ENCODE data around the gene TMEM151A. TPM values are rescaled to one million over a fixed set of nuclear protein-coding genes. Genes with fewer than 3 reads are reported as not detected.

TMEM151A gene
- total RNA-seq, 1 donor from 2014 or later, result 2.1 TPM

GRCh38 chr11:66314561-66315497 is 23.1 kb downstream of the TMEM151A start:
- Mint-ChIP-seq H3K4me1 (ENCODE audit: unreplicated experiment) (peaks cover 29% of the 10 kb centered on the region), H3K27me3 (peaks cover 3% of the 10 kb centered on the region), H3K9me3 (peaks cover under 1% of the 10 kb centered on the region), H3K36me3 (no peaks in the 10 kb centered on the region), H3K27ac (peak overlapping the region; percentile 40), H3K4me3 (peak overlapping the region; percentile 93)
- no peak for DNase-seq (ENCODE audit: extremely low spot score, unreplicated experiment)
- TF ChIP-seq CTCF (conservative IDR thresholded peaks at IDR 0.05), result no peak

- H3K9me3 Mint-ChIP-seq, result peaks cover 6% of the 10 kb centered on the region
- H3K4me1 Mint-ChIP-seq (ENCODE audit: unreplicated experiment), result peaks cover 29% of the 10 kb centered on the region
- no peaks in the 10 kb centered on the region for H3K36me3 Mint-ChIP-seq
- peak overlapping the region; percentile 74 for H3K4me3 Mint-ChIP-seq
- H3K27ac Mint-ChIP-seq, result peak overlapping the region; percentile 40
- H3K27me3 Mint-ChIP-seq, result peaks cover 3% of the 10 kb centered on the region
- DNase-seq (ENCODE audit: extremely low spot score, unreplicated experiment), result no peak
- TF ChIP-seq CTCF (conservative IDR thresholded peaks at IDR 0.05), result no peak
Measured at GRCh38 chr11:66315498-66315885, 23.8 kb downstream of the TMEM151A start.

GRCh38 chr11:66315921-66316811 is 24.5 kb downstream of the TMEM151A start:
- H3K36me3 Mint-ChIP-seq, result no peaks in the 10 kb centered on the region
- H3K27ac Mint-ChIP-seq, result peak overlapping the region; percentile 40
- DNase-seq (ENCODE audit: extremely low spot score, unreplicated experiment), result no peak
- peaks cover 3% of the 10 kb centered on the region for H3K27me3 Mint-ChIP-seq
- H3K4me1 Mint-ChIP-seq (ENCODE audit: unreplicated experiment), result peaks cover 29% of the 10 kb centered on the region
- TF ChIP-seq CTCF (conservative IDR thresholded peaks at IDR 0.05), result no peak
- H3K9me3 Mint-ChIP-seq, result peaks cover 6% of the 10 kb centered on the region
- peak overlapping the region; percentile 46 for H3K4me3 Mint-ChIP-seq

GRCh38 chr11:66316849-66317251 is 25.2 kb downstream of the TMEM151A start, which contains the start of gene CD248:
TSS of gene CD248 (minus strand) at chr11:66317044. CDS start at chr11:66317027, 17 bp downstream.
- peaks cover 3% of the 10 kb centered on the region for H3K27me3 Mint-ChIP-seq
- DNase-seq (ENCODE audit: extremely low spot score, unreplicated experiment), result no peak
- no peak for TF ChIP-seq CTCF (conservative IDR thresholded peaks at IDR 0.05)
- H3K4me3 Mint-ChIP-seq, result peak within 1 kb of the TSS; percentile 78
- H3K9me3 Mint-ChIP-seq, result peaks cover 6% of the 10 kb centered on the region
- H3K36me3 Mint-ChIP-seq, result no peaks in the 10 kb centered on the region
- peak within 1 kb of the TSS; percentile 62 for H3K27ac Mint-ChIP-seq
- peaks cover 29% of the 10 kb centered on the region for H3K4me1 Mint-ChIP-seq (ENCODE audit: unreplicated experiment)

GRCh38 chr11:66317322-66317722 is 25.6 kb downstream of the TMEM151A start:
- Mint-ChIP-seq H3K36me3 (no peaks in the 10 kb centered on the region), H3K4me3 (peak overlapping the region; percentile 78), H3K9me3 (peaks cover 6% of the 10 kb centered on the region), H3K27me3 (peaks cover 3% of the 10 kb centered on the region), H3K27ac (peak overlapping the region; percentile 62), H3K4me1 (ENCODE audit: unreplicated experiment) (peaks cover 29% of the 10 kb centered on the region)
- TF ChIP-seq CTCF (conservative IDR thresholded peaks at IDR 0.05), result no peak
- DNase-seq (ENCODE audit: extremely low spot score, unreplicated experiment), result no peak
